Panc1 (cell line): ENCODE data around the gene HELZ.

Experiments used
- POLR2AphosphoS5 ChIP-seq: IDR thresholded peaks from 2 replicates; pipeline ENCODE4 v1.6.1; 2012; ENCODE audit warnings: mild to moderate bottlenecking, low read depth, low read length, moderate library complexity
- SIN3A ChIP-seq: IDR thresholded peaks from 2 replicates; pipeline ENCODE4 v1.6.1; 2012; ENCODE audit warnings: low read depth, mild to moderate bottlenecking, low read length, moderate library complexity, borderline replicate concordance; ENCODE audit not compliant: insufficient read depth
- TCF7L2 ChIP-seq: IDR thresholded peaks from 2 replicates; pipeline ENCODE4 v1.6.1; 2011; ENCODE audit warnings: mild to moderate bottlenecking, low read depth, low read length, inconsistent platforms
- TF ChIP-seq, protein P1 (sequence below), 2 experiments: IDR thresholded peaks; 2 replicates each; pipeline ENCODE4 v1.6.1; 2011 to 2012; ENCODE audit warnings: low read depth in 2 of 2, control low read depth in 1 of 2, low read length in 1 of 2, mild to moderate bottlenecking in 1 of 2, moderate library complexity in 1 of 2; ENCODE audit not compliant: insufficient read depth in 1 of 2
- TF ChIP-seq, protein P2 (sequence below): fragments of 450-650 bp; IDR thresholded peaks from 2 replicates; pipeline ENCODE4 v1.5.1; 2017; ENCODE audit warnings: mild to moderate bottlenecking

- TF ChIP-seq, protein P1, sequence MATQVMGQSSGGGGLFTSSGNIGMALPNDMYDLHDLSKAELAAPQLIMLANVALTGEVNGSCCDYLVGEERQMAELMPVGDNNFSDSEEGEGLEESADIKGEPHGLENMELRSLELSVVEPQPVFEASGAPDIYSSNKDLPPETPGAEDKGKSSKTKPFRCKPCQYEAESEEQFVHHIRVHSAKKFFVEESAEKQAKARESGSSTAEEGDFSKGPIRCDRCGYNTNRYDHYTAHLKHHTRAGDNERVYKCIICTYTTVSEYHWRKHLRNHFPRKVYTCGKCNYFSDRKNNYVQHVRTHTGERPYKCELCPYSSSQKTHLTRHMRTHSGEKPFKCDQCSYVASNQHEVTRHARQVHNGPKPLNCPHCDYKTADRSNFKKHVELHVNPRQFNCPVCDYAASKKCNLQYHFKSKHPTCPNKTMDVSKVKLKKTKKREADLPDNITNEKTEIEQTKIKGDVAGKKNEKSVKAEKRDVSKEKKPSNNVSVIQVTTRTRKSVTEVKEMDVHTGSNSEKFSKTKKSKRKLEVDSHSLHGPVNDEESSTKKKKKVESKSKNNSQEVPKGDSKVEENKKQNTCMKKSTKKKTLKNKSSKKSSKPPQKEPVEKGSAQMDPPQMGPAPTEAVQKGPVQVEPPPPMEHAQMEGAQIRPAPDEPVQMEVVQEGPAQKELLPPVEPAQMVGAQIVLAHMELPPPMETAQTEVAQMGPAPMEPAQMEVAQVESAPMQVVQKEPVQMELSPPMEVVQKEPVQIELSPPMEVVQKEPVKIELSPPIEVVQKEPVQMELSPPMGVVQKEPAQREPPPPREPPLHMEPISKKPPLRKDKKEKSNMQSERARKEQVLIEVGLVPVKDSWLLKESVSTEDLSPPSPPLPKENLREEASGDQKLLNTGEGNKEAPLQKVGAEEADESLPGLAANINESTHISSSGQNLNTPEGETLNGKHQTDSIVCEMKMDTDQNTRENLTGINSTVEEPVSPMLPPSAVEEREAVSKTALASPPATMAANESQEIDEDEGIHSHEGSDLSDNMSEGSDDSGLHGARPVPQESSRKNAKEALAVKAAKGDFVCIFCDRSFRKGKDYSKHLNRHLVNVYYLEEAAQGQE (IDR thresholded peaks at IDR 0.05; ENCODE audit: insufficient read depth in 1 of 2, low read depth in 2 of 2, low read length in 1 of 2): no peak
- TF ChIP-seq TCF7L2 (no peak), POLR2AphosphoS5 (no peak), SIN3A (no peak)
- TF ChIP-seq, protein P2, sequence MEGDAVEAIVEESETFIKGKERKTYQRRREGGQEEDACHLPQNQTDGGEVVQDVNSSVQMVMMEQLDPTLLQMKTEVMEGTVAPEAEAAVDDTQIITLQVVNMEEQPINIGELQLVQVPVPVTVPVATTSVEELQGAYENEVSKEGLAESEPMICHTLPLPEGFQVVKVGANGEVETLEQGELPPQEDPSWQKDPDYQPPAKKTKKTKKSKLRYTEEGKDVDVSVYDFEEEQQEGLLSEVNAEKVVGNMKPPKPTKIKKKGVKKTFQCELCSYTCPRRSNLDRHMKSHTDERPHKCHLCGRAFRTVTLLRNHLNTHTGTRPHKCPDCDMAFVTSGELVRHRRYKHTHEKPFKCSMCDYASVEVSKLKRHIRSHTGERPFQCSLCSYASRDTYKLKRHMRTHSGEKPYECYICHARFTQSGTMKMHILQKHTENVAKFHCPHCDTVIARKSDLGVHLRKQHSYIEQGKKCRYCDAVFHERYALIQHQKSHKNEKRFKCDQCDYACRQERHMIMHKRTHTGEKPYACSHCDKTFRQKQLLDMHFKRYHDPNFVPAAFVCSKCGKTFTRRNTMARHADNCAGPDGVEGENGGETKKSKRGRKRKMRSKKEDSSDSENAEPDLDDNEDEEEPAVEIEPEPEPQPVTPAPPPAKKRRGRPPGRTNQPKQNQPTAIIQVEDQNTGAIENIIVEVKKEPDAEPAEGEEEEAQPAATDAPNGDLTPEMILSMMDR: no peak
Observed at GRCh38 chr17:67050066-67050465, 194.9 kb downstream of the HELZ start.
